ENCODE data around the gene FAM83C.
"Not testable (repeated sequence)": the region's sequence is repeated elsewhere in the genome, so short reads cannot be mapped to it uniquely, and the experiment has no call there.

GRCh38 chr20:35315632-35316020 lies 23.4 kb upstream of the FAM83C start:
- not testable (repeated sequence) for TF ChIP-seq ZNF274 (IDR thresholded peaks at IDR 0.05; ENCODE audit: low read depth, low read length); SUZ12 (IDR thresholded peaks at IDR 0.05; ENCODE audit: extremely low read depth, insufficient read depth, insufficient read length)

All from NT2/D1 (cell line).